GM20000 (cell line): ENCODE data around the gene ARHGAP26.

Source experiments
- DNase-seq: peaks from one replicate; pipeline ENCODE4 v3.0.0; 2012; ENCODE audit warnings: low spot score
- CTCF ChIP-seq: IDR thresholded peaks from 2 replicates; pipeline ENCODE4 v1.5.1; 2012; ENCODE audit warnings: mild to moderate bottlenecking, control low read depth; ENCODE audit errors: extremely low read depth, missing control alignments

ARHGAP26 gene

GRCh38 chr5:143008809-143009521 is 238.8 kb downstream of the ARHGAP26 start:
- DNase-seq, result peak; percentile 34
- TF ChIP-seq CTCF, result no peak

DNA sequence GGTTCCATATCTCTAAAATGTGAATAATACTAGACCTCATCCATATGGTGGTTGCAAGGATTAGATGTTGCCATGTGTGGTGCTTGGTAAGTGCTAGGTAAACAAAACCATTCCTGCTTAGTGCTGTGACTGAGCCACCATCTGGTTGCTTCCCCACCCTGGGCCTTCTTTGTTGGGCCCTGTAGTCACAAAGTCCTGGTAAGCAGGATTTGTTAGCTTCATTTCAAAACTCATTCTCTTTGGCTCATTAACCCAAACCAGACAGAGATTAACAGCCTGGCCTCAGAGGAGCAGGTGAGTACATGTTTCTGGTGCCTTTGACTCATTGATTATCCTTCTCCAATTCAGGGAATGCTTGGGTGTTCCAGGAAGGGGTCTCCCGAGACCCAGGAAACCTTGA is 240.2 kb downstream of the ARHGAP26 start:
- no peak for TF ChIP-seq CTCF
- DNase-seq, result no peak

GRCh38 chr5:143011585-143011984 is 241.4 kb downstream of the ARHGAP26 start:
- no peak for DNase-seq
- TF ChIP-seq CTCF, result no peak

DNA sequence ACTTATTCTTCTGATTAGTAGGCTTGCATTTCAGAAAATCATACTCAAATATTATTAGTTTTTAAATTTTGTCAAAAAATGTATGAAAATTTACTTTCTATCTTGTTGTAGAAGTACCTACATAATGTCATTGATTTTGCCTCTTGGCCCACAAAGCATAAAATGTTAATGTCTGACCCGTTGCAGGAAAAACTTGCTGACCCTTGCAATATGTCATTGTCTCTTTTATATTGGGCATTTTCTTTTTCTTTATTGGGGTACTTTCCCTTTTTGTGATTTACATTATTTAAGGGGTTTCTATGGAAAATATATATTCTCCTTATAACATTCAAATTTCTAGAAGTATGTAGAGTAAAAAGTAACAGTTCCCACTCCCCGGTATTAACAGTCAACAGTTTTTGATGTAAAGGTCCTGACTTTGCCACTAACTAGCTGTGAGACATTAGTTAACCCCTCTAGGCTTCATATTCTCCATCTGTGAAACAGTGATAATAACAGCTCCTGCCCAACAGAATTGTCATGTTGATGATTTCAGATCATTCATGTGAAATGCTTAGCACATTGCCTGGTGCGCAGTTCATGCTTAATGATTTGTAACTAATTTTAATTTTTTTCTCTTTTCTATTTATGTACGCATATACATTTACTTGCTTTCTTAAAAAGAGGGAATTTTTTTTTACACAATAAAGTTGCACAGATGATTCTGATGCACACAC is 243.2 kb downstream of the ARHGAP26 start:
- no peak for TF ChIP-seq CTCF

DNA sequence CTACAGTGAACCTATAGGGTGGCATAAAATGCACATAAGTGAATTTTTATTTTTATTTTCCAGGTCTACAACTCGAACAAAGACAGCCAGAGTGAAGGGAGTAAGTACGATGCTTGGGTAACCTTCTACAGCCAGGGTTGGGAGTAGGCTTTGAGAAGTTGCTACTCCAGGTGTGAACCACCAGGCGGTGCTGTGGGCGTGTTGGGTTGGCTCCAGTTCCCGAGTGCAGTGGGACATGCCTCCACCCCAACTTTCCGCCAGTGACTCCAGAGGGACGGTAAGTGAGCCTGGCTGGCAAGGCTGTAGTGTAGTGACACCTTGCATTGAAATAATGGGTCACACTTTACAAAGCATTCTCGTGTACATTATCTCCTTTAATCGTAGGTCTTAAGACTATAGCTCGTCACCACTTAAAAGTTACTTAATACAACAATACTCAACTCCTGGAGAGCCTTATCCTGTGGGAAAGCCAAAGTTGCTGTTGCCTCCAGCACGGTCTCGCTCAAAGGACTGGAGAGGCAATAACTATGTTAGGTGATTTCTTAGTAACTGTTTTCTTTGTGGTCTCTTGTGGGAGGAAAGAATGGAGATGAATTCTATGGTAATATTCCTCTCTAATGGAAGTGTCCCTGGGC is 244.0 kb downstream of the ARHGAP26 start:
- peak; percentile 50 for TF ChIP-seq CTCF

More for the DNA sequence above, 243.2 kb downstream of the ARHGAP26 start:
- no peak for DNase-seq

GRCh38 chr5:143016777-143017516 is 246.8 kb downstream of the ARHGAP26 start:
- TF ChIP-seq CTCF, result peak; percentile 49
- DNase-seq, result peak; percentile 34

More for the DNA sequence above, 244.0 kb downstream of the ARHGAP26 start:
- DNase-seq, result no peak
